Omental fat pad (tissue), 4 donors: Measurements from ENCODE around the gene LRPAP1. TPM values are rescaled to one million over a fixed set of nuclear protein-coding genes. Genes with fewer than 3 reads are reported as not detected.

Experiments
- ATAC-seq: fragments of 150-250 bp; one replicate; pipeline ENCODE4 v1.9.1; 2016; ENCODE audit warnings: mild to moderate bottlenecking, moderate library complexity; ENCODE audit not compliant: low FRiP score
- DNase-seq: peaks from one replicate; pipeline ENCODE4 v3.0.0-alpha.2; 2019; ENCODE audit warnings: low spot score
- CTCF ChIP-seq, 3 donors: fragments of 450-650 bp; IDR thresholded peaks; one replicate each; pipeline ENCODE4 v1.5.1; 2016 to 2017; ENCODE audit warnings: antibody characterized with exemption in 3 of 3, mild to moderate bottlenecking in 3 of 3, moderate library complexity in 2 of 3
- total RNA-seq, 4 donors: library from RNA; depleted of rRNA; stranded (reverse); fragments of >200 nt; gene quantifications; one replicate each; pipeline ENCODE4 v1.1.0, GENCODE V29; 2016

The LRPAP1 gene
- total RNA-seq, 4 donors from 2014 or later: 119 to 141 (median 127) TPM

DNA sequence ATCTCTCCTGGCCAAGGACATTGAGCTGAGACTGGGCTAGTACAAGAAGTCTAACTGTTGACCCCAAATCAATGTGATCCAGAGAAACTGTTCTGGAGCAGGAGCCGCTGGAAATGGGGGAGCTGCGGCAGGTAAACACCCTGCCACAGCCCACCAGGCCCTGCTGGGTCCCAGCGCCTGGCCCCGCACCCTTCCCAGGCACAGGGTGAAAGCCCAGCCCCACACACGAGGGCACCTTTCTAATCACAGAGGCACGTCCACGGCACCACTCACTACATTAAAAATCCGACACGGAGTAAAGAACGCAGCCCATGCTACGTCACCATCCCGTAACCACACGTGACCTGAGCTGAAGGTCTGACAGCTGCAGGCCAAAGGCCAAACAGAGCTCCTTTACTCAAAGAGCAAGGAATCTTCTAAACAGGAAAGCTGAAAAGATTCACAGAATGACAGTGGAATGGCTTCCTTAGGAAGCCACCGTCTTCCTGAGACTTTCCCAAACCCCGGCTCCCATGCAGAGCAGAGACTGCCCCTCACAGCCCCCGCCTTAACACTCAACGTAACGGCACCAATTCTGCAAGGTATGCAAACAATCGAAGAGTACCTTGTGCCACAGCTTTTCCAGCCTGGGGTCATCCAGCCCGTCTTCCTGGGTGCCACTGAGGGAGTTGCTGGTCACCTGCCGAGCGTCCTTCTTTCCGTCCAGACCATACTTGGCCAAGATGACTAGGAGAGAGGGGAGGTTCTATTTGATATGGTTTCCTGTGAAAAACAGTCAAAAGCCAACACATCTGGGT lies 12.6 kb downstream of the LRPAP1 start:
- no peak for TF ChIP-seq CTCF (IDR thresholded peaks at IDR 0.05)
- DNase-seq (no peak), ATAC-seq (no peak)

GRCh38 chr4:3518941-3519340 lies 13.3 kb downstream of the LRPAP1 start:
- DNase-seq (no peak), ATAC-seq (no peak)
- TF ChIP-seq CTCF (IDR thresholded peaks at IDR 0.05): no peak

DNA sequence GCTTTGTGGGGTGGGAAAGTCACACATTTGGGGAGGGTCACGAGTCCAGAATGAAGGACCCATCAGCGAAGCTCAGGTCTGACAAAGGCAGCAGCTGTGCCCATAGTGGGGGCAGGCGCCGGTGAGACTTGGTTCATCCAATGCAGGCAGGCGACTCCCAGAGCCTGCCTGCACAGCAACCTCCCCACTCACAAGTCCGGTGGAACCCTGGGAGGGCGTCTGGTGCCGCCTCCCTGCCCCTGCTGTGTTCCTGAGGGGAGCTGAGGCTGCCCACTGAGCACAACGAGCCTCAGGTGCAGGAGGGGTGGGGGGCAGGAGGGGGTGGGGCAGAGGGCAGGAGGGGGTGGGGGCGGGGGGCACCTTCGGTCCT lies 13.7 kb downstream of the LRPAP1 start:
- ATAC-seq: no peak
- TF ChIP-seq CTCF (IDR thresholded peaks at IDR 0.05): no peak
- no peak for DNase-seq

- ATAC-seq (no peak), DNase-seq (no peak)
- no peak for TF ChIP-seq CTCF (IDR thresholded peaks at IDR 0.05)
Observed at GRCh38 chr4:3517731-3518510, 14.3 kb downstream of the LRPAP1 start.

- DNase-seq (no peak), ATAC-seq (no peak)
- TF ChIP-seq CTCF (IDR thresholded peaks at IDR 0.05): no peak
Observed at GRCh38 chr4:3516836-3517730, 15.1 kb downstream of the LRPAP1 start.

- DNase-seq (no peak), ATAC-seq (no peak)
- no peak for TF ChIP-seq CTCF (IDR thresholded peaks at IDR 0.05)
Observed at GRCh38 chr4:3516061-3516835, 16.0 kb downstream of the LRPAP1 start.
